CD4-positive, alpha-beta T cell treated with Interleukin-21 for 1 hour (primary cell): ENCODE results near the gene CMTR1.
"Not testable (repeated sequence)": the region's sequence is repeated elsewhere in the genome, so short reads cannot be mapped to it uniquely, and the experiment has no call there.

Source experiments
- DNase-seq: peaks from one replicate; pipeline ENCODE4 v3.0.0-alpha.2; 2020

The CMTR1 gene

DNA sequence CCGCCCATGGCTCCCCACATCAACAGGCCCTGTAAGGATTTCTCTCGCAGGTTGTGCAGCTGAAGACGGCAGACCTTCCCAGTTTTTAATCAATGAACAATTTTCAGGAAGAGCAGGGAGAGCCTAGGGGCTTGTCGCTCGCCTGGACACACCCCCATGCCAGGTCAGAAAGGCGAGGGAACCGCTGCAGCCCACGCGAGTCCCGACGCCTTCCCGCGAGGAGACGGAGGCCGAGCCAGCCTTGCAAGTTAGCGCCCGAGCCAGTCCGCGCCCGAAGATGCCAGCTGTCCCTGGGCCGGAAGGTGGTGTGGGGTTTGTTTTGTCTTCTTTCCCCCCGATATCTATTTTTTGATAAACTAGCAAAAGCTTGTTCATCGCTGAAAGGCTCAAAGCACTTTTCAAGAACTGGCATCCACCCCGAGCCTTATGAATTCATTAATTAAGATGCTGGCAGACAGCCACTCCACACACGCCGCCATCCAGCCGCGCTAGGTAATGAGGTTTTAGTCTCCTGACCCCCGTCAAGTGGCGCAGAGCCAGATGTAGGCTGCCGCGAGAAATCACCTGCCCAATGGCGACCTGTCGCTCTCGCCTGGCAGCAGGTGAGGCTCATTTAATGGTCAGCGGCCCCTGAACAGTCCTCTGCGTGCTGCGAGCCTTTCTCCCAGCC, 60.1 kb downstream of the CMTR1 start:
- no peak for DNase-seq

GRCh38 chr6:37493661-37493995, 60.6 kb downstream of the CMTR1 start:
- DNase-seq: no peak

DNA sequence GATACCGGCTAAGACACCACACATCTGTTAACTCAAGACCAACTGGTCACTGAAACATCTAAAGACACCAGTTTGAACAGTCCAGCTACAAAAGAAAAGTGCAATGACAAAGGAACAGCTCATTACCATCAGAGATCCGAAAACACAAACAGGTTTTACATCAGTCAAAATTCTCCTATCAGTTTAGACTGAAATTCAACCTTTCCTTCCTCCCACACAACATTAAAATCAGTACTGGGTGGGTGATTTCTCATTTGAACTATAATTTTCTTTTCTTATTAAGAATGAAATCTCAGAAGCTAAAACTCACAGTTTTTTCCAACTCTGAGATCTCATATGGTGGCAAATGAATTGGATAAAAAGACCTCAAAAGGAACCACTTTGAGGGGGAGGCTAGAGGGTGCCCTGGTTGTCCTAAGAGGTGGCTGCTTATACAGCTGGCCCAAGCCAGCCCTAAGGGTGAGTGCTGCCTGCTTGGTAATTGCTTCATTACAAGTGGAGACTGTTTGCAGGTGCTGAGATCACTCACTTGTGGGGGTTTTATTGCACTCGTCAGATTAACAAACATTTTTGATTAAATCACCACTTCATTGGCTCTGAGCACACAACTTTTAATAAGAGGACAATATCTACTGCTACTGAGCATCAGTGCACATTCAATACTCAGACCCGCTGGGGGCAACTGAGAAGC, 62.4 kb downstream of the CMTR1 start:
- no peak for DNase-seq

GRCh38 chr6:37496951-37497885, 64.2 kb downstream of the CMTR1 start:
- no peak for DNase-seq

DNA sequence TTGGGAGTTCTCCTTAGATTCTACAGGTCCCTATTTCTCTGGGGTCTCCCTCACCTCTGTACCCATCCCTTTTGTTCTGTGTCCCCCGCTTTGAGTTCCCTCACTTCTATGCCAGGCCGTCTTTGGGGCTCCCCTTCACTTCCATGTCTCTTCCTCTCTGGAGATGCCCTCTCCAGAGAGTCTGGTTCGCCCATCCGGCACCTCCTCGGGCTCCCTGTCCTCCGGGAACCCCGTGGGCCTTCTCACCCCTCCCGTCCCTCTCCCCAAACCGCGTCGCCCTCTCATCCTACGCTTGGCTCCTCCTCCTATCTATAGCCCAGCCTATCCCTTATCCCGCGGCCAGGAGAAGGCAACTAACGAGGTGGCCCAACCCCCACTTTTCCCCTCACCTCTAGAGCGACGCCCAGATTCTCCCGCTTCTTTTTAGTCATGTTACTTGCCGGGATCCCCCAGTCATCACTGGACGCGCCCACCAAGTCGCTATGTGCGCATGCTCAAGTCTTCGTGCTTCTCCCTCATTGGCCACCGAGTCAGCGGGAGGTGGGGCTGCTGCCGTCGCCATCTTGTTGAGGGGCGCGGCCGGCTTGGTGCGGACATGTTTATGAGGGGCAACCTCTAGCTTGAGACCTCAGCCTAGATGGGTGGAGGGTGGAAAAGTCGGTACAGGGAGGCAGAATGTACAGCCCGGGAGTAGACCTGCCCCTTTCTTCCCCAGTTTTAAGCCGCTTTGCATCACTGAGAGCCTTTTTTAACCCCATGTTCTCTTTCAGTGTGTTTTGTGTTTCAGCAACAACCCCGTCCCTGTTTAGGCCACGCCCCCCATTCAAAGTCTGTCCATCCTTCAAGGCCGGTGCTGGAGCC, 66.6 kb downstream of the CMTR1 start, which contains the start of gene CCDC167:
Gene CCDC167, minus strand, starts transcription at position 461 of the 861 bp plus-strand sequence. Its CDS starts 30 bp downstream, at position 431.
- DNase-seq: peak; percentile 98

GRCh38 chr6:37500294-37500608, 67.2 kb downstream of the CMTR1 start:
- DNase-seq: no peak

DNA sequence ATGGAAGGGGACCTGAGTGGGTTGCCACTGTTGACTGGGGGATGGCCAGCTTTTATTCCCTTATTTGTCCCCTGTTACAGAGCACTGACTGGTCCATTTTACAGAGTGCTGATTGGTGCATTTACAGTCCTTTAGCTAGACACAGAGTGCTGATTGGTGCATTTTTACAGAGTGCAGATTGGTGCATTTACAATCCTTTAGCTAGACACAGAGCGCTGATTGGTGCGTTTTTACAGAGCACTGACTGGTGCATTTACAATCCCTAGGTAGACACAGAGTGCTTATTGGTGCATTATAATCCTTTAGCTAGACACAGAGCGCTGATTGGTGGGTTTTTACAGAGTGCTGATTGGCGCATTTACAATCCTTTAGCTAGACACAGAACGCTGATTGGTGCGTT, 67.9 kb downstream of the CMTR1 start:
- not testable (repeated sequence) for DNase-seq

GRCh38 chr6:37501632-37502491, 68.8 kb downstream of the CMTR1 start:
- DNase-seq: peak; percentile 70

- peak; percentile 90 for DNase-seq
These were observed 69.8 kb downstream of the CMTR1 start for GRCh38 chr6:37502703-37503291.

DNA sequence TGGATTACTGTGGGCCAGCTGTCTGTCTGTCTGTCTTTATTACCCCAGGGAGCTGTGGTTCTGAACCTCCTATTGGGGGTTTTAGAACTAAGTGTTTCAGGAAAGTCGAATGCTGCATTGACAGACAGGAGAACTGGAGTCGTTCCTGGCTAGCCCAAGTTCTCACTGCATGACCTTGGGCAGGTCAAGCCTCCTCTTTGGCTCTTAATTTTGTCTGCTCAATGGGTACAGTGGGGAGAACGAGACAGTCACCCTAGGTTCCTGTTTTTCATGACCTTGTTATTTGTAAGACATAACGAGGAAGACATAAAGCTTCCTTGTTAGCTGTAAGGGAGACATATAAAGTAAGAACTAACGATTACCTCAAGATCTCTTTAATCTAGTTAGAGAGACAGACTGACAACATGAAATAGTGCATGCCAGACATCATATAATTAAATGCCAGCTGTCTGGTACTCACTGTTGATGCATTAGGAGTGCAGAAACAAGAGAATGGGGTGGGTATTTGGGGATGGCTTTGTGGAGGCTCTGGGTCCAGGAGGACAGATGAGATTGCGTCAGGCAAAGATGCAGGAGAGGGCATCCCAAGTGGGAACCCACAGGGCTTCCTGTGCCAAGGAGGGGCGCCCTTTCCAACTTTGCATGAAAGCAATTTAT, 70.4 kb downstream of the CMTR1 start:
- no peak for DNase-seq

GRCh38 chr6:37504024-37504423, 71.0 kb downstream of the CMTR1 start:
- no peak for DNase-seq

DNA sequence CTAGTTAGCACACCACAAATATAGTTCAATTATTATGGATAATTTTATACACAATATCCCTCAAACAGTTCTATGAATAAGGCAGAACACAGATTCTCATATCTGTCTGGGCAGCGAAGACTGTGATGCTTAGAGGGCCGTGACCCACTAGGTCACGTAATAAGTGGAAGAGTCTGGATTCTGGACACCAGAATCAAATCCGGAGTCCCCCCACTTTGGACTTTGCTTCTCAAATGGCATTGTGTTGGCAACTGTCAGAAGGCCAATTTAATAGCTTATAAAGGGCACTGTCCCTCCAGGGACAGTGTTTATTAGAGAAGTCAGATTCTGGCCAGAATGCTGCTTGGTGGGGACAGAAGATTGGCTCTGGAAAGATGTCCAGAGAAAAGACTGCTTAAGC, 73.5 kb downstream of the CMTR1 start:
- no peak for DNase-seq

- no peak for DNase-seq
These were observed 74.1 kb downstream of the CMTR1 start for GRCh38 chr6:37507077-37507476.

- peak; percentile 62 for DNase-seq
These were observed 74.8 kb downstream of the CMTR1 start for GRCh38 chr6:37507690-37508421.

- no peak for DNase-seq
These were observed 78.2 kb downstream of the CMTR1 start for GRCh38 chr6:37511201-37511600.

DNA sequence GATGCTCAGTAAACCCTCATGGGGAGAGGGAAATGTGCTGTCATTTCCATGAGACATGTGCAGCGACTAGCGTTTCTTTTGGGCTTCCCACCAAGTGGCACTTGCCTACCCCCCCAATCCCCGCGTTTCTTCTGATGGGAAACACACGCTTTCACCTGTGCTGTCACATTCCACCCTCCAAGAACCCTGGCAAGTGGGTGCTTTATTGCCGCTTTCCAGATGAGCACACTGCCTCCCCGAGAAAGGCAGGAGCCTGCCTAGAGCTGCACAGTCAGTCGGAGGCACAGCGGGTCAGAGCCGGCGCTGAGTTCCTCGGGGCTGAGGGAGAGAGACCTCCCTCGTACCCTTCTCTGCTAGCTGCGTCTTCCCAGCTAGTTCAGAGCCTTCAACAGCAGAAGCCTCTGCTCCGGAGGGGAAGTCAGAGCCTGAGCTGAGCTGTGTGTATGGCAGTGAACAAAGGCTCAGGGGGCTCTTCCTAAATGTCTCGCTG, 78.9 kb downstream of the CMTR1 start:
- DNase-seq: no peak

- no peak for DNase-seq
These were observed 79.5 kb downstream of the CMTR1 start for GRCh38 chr6:37512400-37513011.

- no peak for DNase-seq
These were observed 80.1 kb downstream of the CMTR1 start for GRCh38 chr6:37513155-37513554.

- DNase-seq: no peak
These were observed 80.6 kb downstream of the CMTR1 start for GRCh38 chr6:37513576-37513975.
